Sciatic nerve (tissue), 2 donors: ENCODE data around the gene STAT5A. TPM values are rescaled to one million over a fixed set of nuclear protein-coding genes. Genes with fewer than 3 reads are reported as not detected.
"Not testable (repeated sequence)": the region's sequence is repeated elsewhere in the genome, so short reads cannot be mapped to it uniquely, and the experiment has no call there.

Experiments used
- ATAC-seq: fragments of 200-7000 bp; cut with Tn5 transposase; one replicate; pipeline ENCODE4 v1.9.1; 2020; ENCODE audit warnings: mild to moderate bottlenecking, moderate library complexity
- DNase-seq: peaks from one replicate; pipeline ENCODE4 v3.0.0-alpha.2; 2020; ENCODE audit warnings: low spot score
- intact Hi-C: fragments of 100-400 bp; cut with DNase I; formaldehyde crosslinking; loops from one replicate; pipeline ENCODE4 v1.14.2; 2022
- total RNA-seq: library from RNA; stranded (reverse); fragmentation: NEBNext Ultra II Directional; extraction: Animal tissue kit (Norgen Biotek cat#: 25700); gene quantifications from one replicate; pipeline ENCODE4 v1.2.1, GENCODE V29; 2021
- donor health status: DM: no; HTN: no; CAD: no.
- donor health status: DM: no; HTN: no; CAD: no.

The STAT5A gene
- total RNA-seq, 1 donor from 2014 or later: 55.6 TPM

- intact Hi-C loops: no loop called here
- ATAC-seq: no peak
- no peak for DNase-seq
Measured at GRCh38 chr17:42345396-42346073, 57.2 kb downstream of the STAT5A start.

- no peak for ATAC-seq
- intact Hi-C loops: no loop called here
- DNase-seq: no peak
Measured at GRCh38 chr17:42346481-42346880, 58.2 kb downstream of the STAT5A start.

GRCh38 chr17:42347198-42347597 is 58.9 kb downstream of the STAT5A start:
- ATAC-seq (peak; percentile 64), DNase-seq (no peak)
- intact Hi-C loops: no loop called here

GRCh38 chr17:42347606-42348005 is 59.3 kb downstream of the STAT5A start:
- ATAC-seq (no peak), DNase-seq (no peak)
- intact Hi-C loops: no loop called here

GRCh38 chr17:42348104-42348503 is 59.8 kb downstream of the STAT5A start:
- no peak for DNase-seq
- no peak for ATAC-seq
- intact Hi-C loops: no loop called here

- ATAC-seq (peak; percentile 59), DNase-seq (no peak)
Measured at GRCh38 chr17:42354956-42355843, 66.9 kb downstream of the STAT5A start.

GRCh38 chr17:42358434-42358833 is 70.1 kb downstream of the STAT5A start:
- ATAC-seq: no peak
- intact Hi-C loops: no loop called here
- DNase-seq: no peak

More at GRCh38 chr17:42354956-42355843, 66.9 kb downstream of the STAT5A start:
- intact Hi-C loops: no loop called here

- DNase-seq: no peak
- intact Hi-C loops: no loop called here
- no peak for ATAC-seq
Measured at GRCh38 chr17:42359133-42359532, 70.8 kb downstream of the STAT5A start.

- DNase-seq, ATAC-seq, intact Hi-C loops: not testable (repeated sequence)
Measured at GRCh38 chr17:42360388-42360787, 72.1 kb downstream of the STAT5A start.

Other genes with a start within 250 kb of the STAT5A start
- gene C17orf113, start 237.9 kb upstream of the STAT5A start, total RNA-seq: 2.9 TPM
- gene ZNF385C, start 190.0 kb upstream of the STAT5A start, total RNA-seq: 3.0 TPM
- 24.8 TPM for gene DHX58, start 175.8 kb upstream of the STAT5A start, total RNA-seq
- 58.0 TPM for gene KAT2A, start 167.1 kb upstream of the STAT5A start, total RNA-seq
- gene HSPB9, start 165.7 kb upstream of the STAT5A start, total RNA-seq: not detected
- 96.1 TPM for gene RAB5C, start 133.5 kb upstream of the STAT5A start, total RNA-seq
- gene KCNH4, start 107.4 kb upstream of the STAT5A start, total RNA-seq: 0.36 TPM
- gene HCRT, start 103.0 kb upstream of the STAT5A start, total RNA-seq: not detected
- gene GHDC, start 94.0 kb upstream of the STAT5A start, total RNA-seq: 22.7 TPM
- 90.8 TPM for gene STAT5B, start 12.1 kb upstream of the STAT5A start, total RNA-seq
- gene STAT3, start 99.9 kb downstream of the STAT5A start, total RNA-seq: 284 TPM
- gene CAVIN1, start 134.8 kb downstream of the STAT5A start, total RNA-seq: 608 TPM
- 115 TPM for gene ATP6V0A1, start 170.4 kb downstream of the STAT5A start, total RNA-seq
- 28.8 TPM for gene NAGLU, start 247.7 kb downstream of the STAT5A start, total RNA-seq